ENCODE measurements around the gene PTPN14. TPM values are rescaled to one million over a fixed set of nuclear protein-coding genes. Genes with fewer than 3 reads are reported as not detected.

The PTPN14 gene
- total RNA-seq, 1 experiment from 2014 or later, result 209 TPM

GRCh38 chr1:214317734-214318133 lies 233.7 kb downstream of the PTPN14 start:
- H3K27ac ChIP-seq (ENCODE audit: low read length), result no peak overlapping the region
- no TSS peak for BruUV-seq (replicated peaks)
- no peak for TF ChIP-seq SIN3A (IDR thresholded peaks at IDR 0.05; ENCODE audit: borderline replicate concordance, insufficient read depth, low read depth, low read length)
- no peak for TF ChIP-seq POLR2AphosphoS5 (IDR thresholded peaks at IDR 0.05; ENCODE audit: low read depth, low read length)
- no peak for TF ChIP-seq TCF7L2 (IDR thresholded peaks at IDR 0.05; ENCODE audit: low read depth, low read length)
- TF ChIP-seq CTCF (IDR thresholded peaks at IDR 0.05), result no peak
- no peak for TF ChIP-seq REST (IDR thresholded peaks at IDR 0.05; ENCODE audit: insufficient read depth in 1 of 2, low read depth in 2 of 2, low read length in 1 of 2)
- no peak for ATAC-seq
- H3K27me3 ChIP-seq (ENCODE audit: control insufficient read depth, insufficient read depth, low read length), result no peaks in the 10 kb centered on the region
- intact Hi-C loops (cut with micrococcal nuclease; ENCODE audit: unreplicated experiment) (no loop called here), in situ Hi-C loops (cut with HindIII; ENCODE audit: low pct_unique_long_range_greater_than_20kb, low sequenced_read_pairs) (no loop called here)
- no peaks in the 10 kb centered on the region for H3K9me3 ChIP-seq (ENCODE audit: control insufficient read depth, insufficient read depth, low read depth, low read length)
- ChIA-PET POLR2A (interaction anchor here (0.7 kb wide), 1 partner anchor 265 kb away, joined by 3 read pairs; no protein-coding TSS in a partner anchor), CTCF (interaction anchor here (1.2 kb wide), 1 partner anchor 103 kb away, joined by 8 read pairs; no protein-coding TSS in a partner anchor)
- no peaks in the 10 kb centered on the region for H3K36me3 ChIP-seq (ENCODE audit: control insufficient read depth, insufficient read depth, low read length)
- H3K4me3 ChIP-seq (ENCODE audit: low read depth in 2 of 2, low read length in 2 of 2), result no peak overlapping the region
- H3K4me1 ChIP-seq (ENCODE audit: control insufficient read depth, insufficient read depth, low read length), result no peaks in the 10 kb centered on the region
- DNase-seq (ENCODE audit: low read depth, low spot score), result no peak

GRCh38 chr1:214317300-214317699 lies 234.1 kb downstream of the PTPN14 start:
- ATAC-seq (no peak), DNase-seq (ENCODE audit: low read depth, low spot score) (no peak)
- TF ChIP-seq REST (IDR thresholded peaks at IDR 0.05; ENCODE audit: insufficient read depth in 1 of 2, low read depth in 2 of 2, low read length in 1 of 2) (no peak), TCF7L2 (IDR thresholded peaks at IDR 0.05; ENCODE audit: low read depth, low read length) (no peak), SIN3A (IDR thresholded peaks at IDR 0.05; ENCODE audit: borderline replicate concordance, insufficient read depth, low read depth, low read length) (no peak)
- POLR2A ChIA-PET, result interaction anchor here (0.6 to 0.7 kb wide), 2 partner anchors 31 to 265 kb away, joined by 3 to 11 read pairs; no protein-coding TSS in a partner anchor
- intact Hi-C loops (cut with micrococcal nuclease; ENCODE audit: unreplicated experiment) (no loop called here), in situ Hi-C loops (cut with HindIII; ENCODE audit: low pct_unique_long_range_greater_than_20kb, low sequenced_read_pairs) (no loop called here)
- H3K27ac ChIP-seq (ENCODE audit: low read length), result no peak overlapping the region
- CTCF ChIA-PET, result interaction anchor here (1.2 kb wide), 1 partner anchor 103 kb away, joined by 8 read pairs; no protein-coding TSS in a partner anchor
- no peaks in the 10 kb centered on the region for H3K9me3 ChIP-seq (ENCODE audit: control insufficient read depth, insufficient read depth, low read depth, low read length)
- H3K27me3 ChIP-seq (ENCODE audit: control insufficient read depth, insufficient read depth, low read length), result no peaks in the 10 kb centered on the region
- BruUV-seq (replicated peaks), result no TSS peak
- H3K4me1 ChIP-seq (ENCODE audit: control insufficient read depth, insufficient read depth, low read length), result no peaks in the 10 kb centered on the region
- H3K4me3 ChIP-seq (ENCODE audit: low read depth in 2 of 2, low read length in 2 of 2), result no peak overlapping the region
- no peaks in the 10 kb centered on the region for H3K36me3 ChIP-seq (ENCODE audit: control insufficient read depth, insufficient read depth, low read length)

Measured in Panc1 (cell line).